Suprapubic skin (tissue), 4 donors: ENCODE results near the gene SND1.

Experiments
- CTCF ChIP-seq, 2 donors: fragments of 200-600 bp in 1 of 2; fragments of 450-650 bp in 1 of 2; sonication (generic) in 1 of 2; IDR thresholded peaks; one replicate each; pipeline ENCODE4 v1.5.1; 2016 to 2019; ENCODE audit warnings: antibody characterized with exemption in 2 of 2, mild to moderate bottlenecking in 1 of 2, moderate library complexity in 1 of 2
- EP300 ChIP-seq: sonication (generic); formaldehyde crosslinking; IDR thresholded peaks from one replicate; pipeline ENCODE4 v1.6.1; 2017; ENCODE audit warnings: antibody characterized with exemption
- POLR2A ChIP-seq, 2 donors: fragments of 450-650 bp; IDR thresholded peaks; one replicate each; pipeline ENCODE4 v1.6.1; 2017; ENCODE audit warnings: antibody characterized with exemption in 2 of 2, mild to moderate bottlenecking in 2 of 2, moderate library complexity in 2 of 2
- POLR2AphosphoS5 ChIP-seq, 3 donors: sonication (generic); formaldehyde crosslinking; IDR thresholded peaks; one replicate each; pipeline ENCODE4 v1.6.1; 2017; ENCODE audit warnings: antibody characterized with exemption in 3 of 3

- TF ChIP-seq CTCF (IDR thresholded peaks at IDR 0.05) (no peak), POLR2A (IDR thresholded peaks at IDR 0.05) (no peak), POLR2AphosphoS5 (IDR thresholded peaks at IDR 0.05) (no peak), EP300 (no peak)
These were observed 169.2 kb downstream of the SND1 start for GRCh38 chr7:127821146-127821545.
